ELR (cell line): ENCODE results near the gene MTOR.
A peak's percentile ranks its signal among the peaks of the same experiment; 100 is the strongest.

Experiments used
- DNase-seq: peaks from one replicate; pipeline ENCODE4 v3.0.0-alpha.2; 2015; ENCODE audit warnings: low read depth

Gene MTOR

GRCh38 chr1:11061652-11062365 is 200.5 kb downstream of the MTOR start:
- DNase-seq = no peak

DNA sequence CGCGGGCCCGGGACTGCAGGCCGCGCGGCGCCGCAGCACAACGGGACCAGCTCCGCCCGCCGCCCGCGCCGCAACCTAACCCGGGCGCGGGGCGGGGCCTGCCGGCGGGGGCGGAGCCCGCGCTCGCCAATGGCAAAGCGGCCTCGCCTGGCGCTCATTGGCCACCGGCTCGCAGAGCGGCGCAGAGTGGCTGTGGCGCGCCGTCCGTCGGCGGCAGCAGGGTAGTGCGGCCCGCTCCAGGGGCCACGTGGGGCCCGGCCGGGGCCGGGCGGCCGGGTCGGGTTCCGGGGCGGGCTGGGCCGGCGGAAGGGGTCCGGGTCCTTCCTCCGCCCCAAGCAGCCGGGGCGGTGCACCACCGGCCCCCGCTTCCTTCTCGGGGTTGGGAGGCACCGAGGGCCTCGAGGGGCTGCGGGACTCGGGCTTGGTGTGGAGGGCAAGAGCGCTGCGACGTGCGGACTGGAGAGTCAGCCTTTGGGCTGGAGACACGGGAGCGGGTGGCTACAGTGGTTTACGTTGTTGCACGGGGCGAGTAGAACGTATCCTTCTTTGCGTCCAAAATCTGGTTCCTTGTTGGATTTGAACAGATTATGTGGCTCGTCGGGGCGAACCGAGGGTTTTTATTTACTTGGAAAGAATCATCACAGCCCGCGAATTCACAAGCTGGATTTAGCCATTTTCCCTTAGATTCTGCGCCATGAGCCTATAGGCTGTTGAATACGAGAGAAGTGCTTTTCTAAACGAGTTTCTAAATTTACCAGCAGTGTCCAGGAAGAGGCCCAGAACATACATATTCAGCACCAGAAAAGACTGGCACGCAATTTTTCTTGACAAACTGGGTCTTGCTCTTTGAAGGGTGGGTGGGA is 202.2 kb downstream of the MTOR start, which contains the start of gene SRM:
Gene SRM (minus strand): TSS at position 51 of the 863 bp plus-strand sequence. CDS start 75 bp downstream, outside the sequence.
- DNase-seq = peak; percentile 89

DNA sequence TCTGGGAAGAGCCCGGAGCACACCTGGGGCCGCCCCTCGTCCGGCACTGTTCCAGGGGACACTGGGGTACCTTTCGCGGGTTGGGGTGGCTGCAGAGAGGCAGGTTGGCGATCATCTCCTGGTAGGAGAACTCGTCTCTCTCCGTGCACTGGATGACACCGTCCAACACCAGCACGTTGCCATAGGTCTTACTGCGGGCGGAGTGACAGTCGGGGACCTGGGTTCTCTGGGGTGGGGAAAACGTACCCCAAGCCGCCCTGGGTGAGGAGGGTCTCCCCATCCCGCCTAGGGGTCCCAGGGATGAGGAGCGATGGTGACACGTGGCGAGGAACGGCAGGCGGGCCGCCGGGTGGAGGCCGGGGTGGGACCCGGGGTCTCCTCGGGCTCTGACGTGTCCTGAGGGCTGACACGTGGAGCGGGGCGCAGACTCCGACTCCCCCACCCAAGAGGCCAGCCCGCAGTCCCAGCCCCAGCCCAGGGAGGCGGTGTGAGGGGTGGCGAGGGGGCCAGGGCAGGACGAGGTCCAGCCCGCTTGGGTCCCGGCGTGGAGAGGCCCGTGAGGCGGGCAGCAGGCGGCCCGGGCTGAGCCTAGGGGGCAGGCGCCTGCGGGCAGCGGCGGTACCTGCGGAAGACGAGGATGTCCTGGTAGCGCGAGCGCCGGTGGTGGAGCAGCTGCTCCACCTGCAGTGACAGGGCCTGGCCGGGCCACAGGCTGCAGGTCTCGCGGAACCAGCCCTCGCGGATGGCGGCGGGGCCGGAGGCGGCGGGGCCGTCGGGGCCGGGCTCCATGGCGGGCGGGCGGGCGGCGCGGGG is 203.0 kb downstream of the MTOR start:
- DNase-seq = peak; percentile 42

- no peak for DNase-seq
Observed at GRCh38 chr1:11058595-11059154, 203.7 kb downstream of the MTOR start.

DNA sequence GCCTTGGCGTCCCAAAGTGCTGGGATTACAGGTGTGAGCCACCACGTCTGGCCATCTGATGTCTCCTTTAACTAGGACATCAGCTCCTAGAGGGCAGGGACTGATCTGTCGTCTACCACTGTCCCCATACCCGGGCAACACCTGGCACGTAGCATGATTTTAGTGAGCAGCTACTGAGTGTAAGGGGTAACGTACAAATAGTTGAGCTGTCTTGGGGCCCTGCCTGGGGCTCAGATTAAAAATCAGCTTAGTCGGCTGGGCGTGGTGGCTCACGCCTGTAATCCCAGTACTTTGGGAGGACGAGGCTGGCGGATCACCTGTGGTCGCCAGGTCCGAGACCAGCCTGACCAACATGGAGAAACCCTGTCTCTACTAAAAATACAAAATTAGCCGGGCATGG is 204.3 kb downstream of the MTOR start:
- no peak for DNase-seq

GRCh38 chr1:11057477-11057876 is 204.9 kb downstream of the MTOR start:
- DNase-seq = no peak
